Osteoblast (primary cell): ENCODE measurements around the gene WIPF2. TPM values are rescaled to one million over a fixed set of nuclear protein-coding genes. Genes with fewer than 3 reads are reported as not detected.

Source experiments
- DNase-seq: peaks from one replicate; pipeline ENCODE4 v3.0.0; 2011; ENCODE audit warnings: low spot score, mixed read lengths; ENCODE audit not compliant: insufficient read length; ENCODE audit errors: missing footprints
- H2AFZ ChIP-seq: 2 replicates; pipeline ENCODE4 v1.6.0; 2011; ENCODE audit warnings: mild to moderate bottlenecking, low read length
- H3K27ac ChIP-seq: 2 replicates; pipeline ENCODE4 v1.5.1; 2011; ENCODE audit warnings: mild to moderate bottlenecking, low read depth, low read length, moderate library complexity
- H3K27me3 ChIP-seq: 2 replicates; pipeline ENCODE4 v1.6.0; 2012; ENCODE audit warnings: mild to moderate bottlenecking, control low read depth, inconsistent platforms, low read length, moderate library complexity; ENCODE audit not compliant: insufficient read depth
- H3K36me3 ChIP-seq: 2 replicates; pipeline ENCODE4 v1.5.1; 2011; ENCODE audit warnings: mild to moderate bottlenecking, low read length, control low read depth, moderate library complexity; ENCODE audit not compliant: insufficient read depth
- H3K4me1 ChIP-seq: 2 replicates; pipeline ENCODE4 v1.5.1; 2011; ENCODE audit warnings: mild to moderate bottlenecking, low read length, control low read depth, moderate library complexity; ENCODE audit not compliant: insufficient read depth
- H3K4me2 ChIP-seq: 2 replicates; pipeline ENCODE4 v1.6.0; 2011; ENCODE audit warnings: mild to moderate bottlenecking, low read length; ENCODE audit not compliant: insufficient read depth
- H3K4me3 ChIP-seq: fragments of 200-600 bp; sonication (generic); 3 replicates; pipeline ENCODE4 v1.5.1; 2012; ENCODE audit warnings: mild to moderate bottlenecking, low read length, inconsistent platforms; ENCODE audit not compliant: insufficient read depth
- H3K79me2 ChIP-seq: 2 replicates; pipeline ENCODE4 v1.6.0; 2012; ENCODE audit warnings: mild to moderate bottlenecking, low read length, control low read depth, inconsistent platforms; ENCODE audit not compliant: insufficient read depth
- H3K9me3 ChIP-seq: 2 replicates; pipeline ENCODE4 v1.5.1; 2011; ENCODE audit warnings: low read depth, low read length, control low read depth
- H4K20me1 ChIP-seq: 2 replicates; pipeline ENCODE4 v1.6.0; 2012; ENCODE audit warnings: mild to moderate bottlenecking, low read length, control low read depth; ENCODE audit not compliant: insufficient read depth
- CTCF ChIP-seq: IDR thresholded peaks from 2 replicates; pipeline ENCODE4 v1.5.1; 2011; ENCODE audit warnings: mild to moderate bottlenecking, low read depth, low read length, moderate library complexity; ENCODE audit errors: extremely low read depth
- total RNA-seq: library from RNA; depleted of rRNA; stranded (reverse); fragments of >200 nt; gene quantifications from 2 replicates; pipeline ENCODE4 v1.2.3, GENCODE V29; 2012

WIPF2 gene
- total RNA-seq, 1 donor, result 8.0 TPM

GRCh38 chr17:40320756-40321523, 101.8 kb downstream of the WIPF2 start:
- Histone ChIP-seq H3K27me3 (no peaks in the 10 kb centered on the region), H4K20me1 (peaks cover 43% of the 10 kb centered on the region), H2AFZ (no peak overlapping the region), H3K4me1 (peaks cover 84% of the 10 kb centered on the region), H3K36me3 (no peaks in the 10 kb centered on the region), H3K9me3 (no peaks in the 10 kb centered on the region), H3K4me3 (peak overlapping the region; percentile 86), H3K79me2 (peaks cover 77% of the 10 kb centered on the region), H3K4me2 (peak overlapping the region; percentile 97), H3K27ac (peak overlapping the region; percentile 99)
- TF ChIP-seq CTCF, result no peak
- DNase-seq, result peak; percentile 89

- TF ChIP-seq CTCF, result no peak
- peaks cover 83% of the 10 kb centered on the region for H3K79me2 ChIP-seq
- no peak for DNase-seq
- H2AFZ ChIP-seq, result no peak overlapping the region
- H3K27me3 ChIP-seq, result no peaks in the 10 kb centered on the region
- H3K27ac ChIP-seq, result peak overlapping the region; percentile 99
- H3K4me3 ChIP-seq, result peak overlapping the region; percentile 86
- H3K4me2 ChIP-seq, result peak overlapping the region; percentile 97
- no peaks in the 10 kb centered on the region for H3K9me3 ChIP-seq
- H3K36me3 ChIP-seq, result no peaks in the 10 kb centered on the region
- peaks cover 84% of the 10 kb centered on the region for H3K4me1 ChIP-seq
- H4K20me1 ChIP-seq, result peaks cover 48% of the 10 kb centered on the region
Measured at GRCh38 chr17:40321524-40321929, 102.4 kb downstream of the WIPF2 start.

GRCh38 chr17:40321961-40322357, 102.9 kb downstream of the WIPF2 start:
- peak overlapping the region; percentile 97 for H3K4me2 ChIP-seq
- DNase-seq, result peak; percentile 18
- H3K36me3 ChIP-seq, result no peaks in the 10 kb centered on the region
- H3K4me1 ChIP-seq, result peaks cover 84% of the 10 kb centered on the region
- no peak overlapping the region for H2AFZ ChIP-seq
- H3K27ac ChIP-seq, result peak overlapping the region; percentile 99
- peak overlapping the region; percentile 86 for H3K4me3 ChIP-seq
- no peak for TF ChIP-seq CTCF
- peaks cover 88% of the 10 kb centered on the region for H3K79me2 ChIP-seq
- no peaks in the 10 kb centered on the region for H3K9me3 ChIP-seq
- H4K20me1 ChIP-seq, result peaks cover 53% of the 10 kb centered on the region
- no peaks in the 10 kb centered on the region for H3K27me3 ChIP-seq
